Stimulated activated effector memory CD8-positive, alpha-beta T cell treated with anti-CD3 and anti-CD28 coated beads, Interleukin-12 subunit alpha, Interleukin-12 subunit beta, amount 100 ng/mL, for 72 hours (primary cell): ENCODE measurements around the gene RNF41.

Source experiments
- ATAC-seq: fragments of 150-1000 bp; cut with Tn5 transposase; 2 replicates; pipeline ENCODE4 v1.10.0; 2021
- DNase-seq, 2 donors: peaks; one replicate each; pipeline ENCODE4 v3.0.0; 2021 to 2022; ENCODE audit warnings: low spot score in 2 of 2
- H3K27ac Mint-ChIP-seq: one replicate; pipeline ENCODE4 v1.8.0; 2022; ENCODE audit warnings: mild to moderate bottlenecking, mixed read lengths
- H3K36me3 Mint-ChIP-seq: one replicate; pipeline ENCODE4 v1.8.0; 2022; ENCODE audit warnings: mild to moderate bottlenecking, mixed read lengths
- H3K4me1 Mint-ChIP-seq: one replicate; pipeline ENCODE4 v1.8.0; 2022; ENCODE audit warnings: mixed read lengths
- H3K4me3 Mint-ChIP-seq: one replicate; pipeline ENCODE4 v1.8.0; 2022; ENCODE audit warnings: mild to moderate bottlenecking, mixed read lengths
- H3K9me3 Mint-ChIP-seq: one replicate; pipeline ENCODE4 v1.8.0; 2022; ENCODE audit warnings: mixed read lengths

The RNF41 gene

GRCh38 chr12:56188131-56188777 is 33.5 kb downstream of the RNF41 start:
- no peak for DNase-seq

GRCh38 chr12:56186957-56187356 is 34.8 kb downstream of the RNF41 start:
- Mint-ChIP-seq H3K36me3 (peaks cover 83% of the 10 kb centered on the region), H3K9me3 (no peaks in the 10 kb centered on the region), H3K4me1 (peaks cover 43% of the 10 kb centered on the region), H3K27ac (peak overlapping the region; percentile 90), H3K4me3 (peak overlapping the region; percentile 97)
- ATAC-seq (no peak), DNase-seq (no peak)

More at GRCh38 chr12:56188131-56188777, 33.5 kb downstream of the RNF41 start:
- Mint-ChIP-seq H3K27ac (peak overlapping the region; percentile 90), H3K4me1 (peaks cover 53% of the 10 kb centered on the region), H3K36me3 (peaks cover 70% of the 10 kb centered on the region), H3K4me3 (peak overlapping the region; percentile 97), H3K9me3 (no peaks in the 10 kb centered on the region)
- ATAC-seq = no peak

- ATAC-seq = no peak
- Mint-ChIP-seq H3K36me3 (peaks cover 100% of the 10 kb centered on the region), H3K4me1 (no peaks in the 10 kb centered on the region), H3K27ac (peak overlapping the region; percentile 60), H3K9me3 (no peaks in the 10 kb centered on the region), H3K4me3 (no peak overlapping the region)
- DNase-seq = no peak
Observed at GRCh38 chr12:56178347-56178746, 43.4 kb downstream of the RNF41 start.

- Mint-ChIP-seq H3K27ac (peak overlapping the region; percentile 87), H3K9me3 (no peaks in the 10 kb centered on the region), H3K4me3 (no peak overlapping the region), H3K4me1 (no peaks in the 10 kb centered on the region), H3K36me3 (peaks cover 100% of the 10 kb centered on the region)
- no peak for DNase-seq
- no peak for ATAC-seq
Observed at GRCh38 chr12:56172839-56173238, 48.9 kb downstream of the RNF41 start.

GRCh38 chr12:56169229-56169759 is 52.4 kb downstream of the RNF41 start:
- Mint-ChIP-seq H3K36me3 (peaks cover 100% of the 10 kb centered on the region), H3K27ac (peak overlapping the region; percentile 87), H3K4me3 (no peak overlapping the region), H3K9me3 (no peaks in the 10 kb centered on the region), H3K4me1 (peaks cover 3% of the 10 kb centered on the region)
- ATAC-seq (no peak), DNase-seq (no peak)

- Mint-ChIP-seq H3K4me3 (no peak overlapping the region), H3K4me1 (peaks cover 32% of the 10 kb centered on the region), H3K27ac (peak overlapping the region; percentile 98), H3K9me3 (no peaks in the 10 kb centered on the region), H3K36me3 (peaks cover 100% of the 10 kb centered on the region)
- ATAC-seq (no peak), DNase-seq (no peak)
Observed at GRCh38 chr12:56165369-56165768, 56.4 kb downstream of the RNF41 start.

GRCh38 chr12:56164345-56164729 is 57.4 kb downstream of the RNF41 start:
- Mint-ChIP-seq H3K4me1 (peaks cover 42% of the 10 kb centered on the region), H3K27ac (peak overlapping the region; percentile 98), H3K9me3 (no peaks in the 10 kb centered on the region), H3K36me3 (peaks cover 100% of the 10 kb centered on the region), H3K4me3 (no peak overlapping the region)
- DNase-seq (no peak), ATAC-seq (no peak)

- Mint-ChIP-seq H3K4me3 (no peak overlapping the region), H3K4me1 (peaks cover 48% of the 10 kb centered on the region), H3K27ac (peak overlapping the region; percentile 98)
Observed at GRCh38 chr12:56163533-56164344, 58.0 kb downstream of the RNF41 start.

GRCh38 chr12:56162468-56163290 is 59.0 kb downstream of the RNF41 start:
- no peak for DNase-seq
- no peak overlapping the region for H3K4me3 Mint-ChIP-seq
- H3K36me3 Mint-ChIP-seq = peaks cover 100% of the 10 kb centered on the region

More at GRCh38 chr12:56163533-56164344, 58.0 kb downstream of the RNF41 start:
- H3K36me3 Mint-ChIP-seq = peaks cover 100% of the 10 kb centered on the region
- H3K9me3 Mint-ChIP-seq = no peaks in the 10 kb centered on the region
- ATAC-seq = no peak
- no peak for DNase-seq

GRCh38 chr12:56161690-56162351 is 59.9 kb downstream of the RNF41 start:
- no peak for DNase-seq
- H3K4me3 Mint-ChIP-seq = peak overlapping the region; percentile 97
- H3K4me1 Mint-ChIP-seq = peaks cover 63% of the 10 kb centered on the region
- H3K9me3 Mint-ChIP-seq = no peaks in the 10 kb centered on the region
- peak overlapping the region; percentile 98 for H3K27ac Mint-ChIP-seq
- H3K36me3 Mint-ChIP-seq = peaks cover 100% of the 10 kb centered on the region
- no peak for ATAC-seq

More at GRCh38 chr12:56162468-56163290, 59.0 kb downstream of the RNF41 start:
- peak overlapping the region; percentile 98 for H3K27ac Mint-ChIP-seq
- no peak for ATAC-seq
- H3K9me3 Mint-ChIP-seq = no peaks in the 10 kb centered on the region
- peaks cover 55% of the 10 kb centered on the region for H3K4me1 Mint-ChIP-seq

- Mint-ChIP-seq H3K4me3 (peak overlapping the region; percentile 97), H3K4me1 (peaks cover 63% of the 10 kb centered on the region), H3K36me3 (peaks cover 100% of the 10 kb centered on the region), H3K27ac (peak overlapping the region; percentile 98), H3K9me3 (no peaks in the 10 kb centered on the region)
- DNase-seq (no peak), ATAC-seq (no peak)
Observed at GRCh38 chr12:56160894-56161689, 60.6 kb downstream of the RNF41 start.

GRCh38 chr12:56160193-56160763 is 61.4 kb downstream of the RNF41 start:
- peak in 1 of 2 donors; percentile 34 for DNase-seq
- Mint-ChIP-seq H3K4me1 (peaks cover 67% of the 10 kb centered on the region), H3K9me3 (no peaks in the 10 kb centered on the region), H3K36me3 (peaks cover 100% of the 10 kb centered on the region), H3K4me3 (peak overlapping the region; percentile 97), H3K27ac (peak overlapping the region; percentile 98)
- ATAC-seq = peak; percentile 60

- Mint-ChIP-seq H3K9me3 (no peaks in the 10 kb centered on the region), H3K4me1 (peaks cover 72% of the 10 kb centered on the region), H3K4me3 (peak overlapping the region; percentile 97), H3K36me3 (peaks cover 100% of the 10 kb centered on the region), H3K27ac (peak overlapping the region; percentile 98)
- DNase-seq = no peak
- no peak for ATAC-seq
Observed at GRCh38 chr12:56159482-56160192, 62.1 kb downstream of the RNF41 start.
